Fibroblast of lung (primary cell): Measurements from ENCODE around the gene REEP5. TPM values are rescaled to one million over a fixed set of nuclear protein-coding genes. Genes with fewer than 3 reads are reported as not detected.
"Not testable (repeated sequence)": the region's sequence is repeated elsewhere in the genome, so short reads cannot be mapped to it uniquely, and the experiment has no call there.

Experiments
- DNase-seq, 2 donors: peaks; one replicate each; pipeline versions ENCODE4 v3.0.0 to v3.0.0-alpha.2; 2010; ENCODE audit warnings: low read depth in 2 of 2
- H2AFZ ChIP-seq: 2 replicates; pipeline ENCODE4 v1.5.1; 2012; ENCODE audit warnings: low read length, control low read depth, inconsistent platforms
- H3K27ac ChIP-seq: 2 replicates; pipeline ENCODE4 v1.5.1; 2011; ENCODE audit warnings: low read length, control low read depth; ENCODE audit not compliant: insufficient read depth
- H3K27me3 ChIP-seq: 2 replicates; pipeline ENCODE4 v1.5.1; 2011; ENCODE audit warnings: mild to moderate bottlenecking, low read length; ENCODE audit not compliant: control insufficient read depth, insufficient read depth
- H3K36me3 ChIP-seq: 2 replicates; pipeline ENCODE4 v1.5.1; 2011; ENCODE audit warnings: low read length; ENCODE audit not compliant: control insufficient read depth, insufficient read depth
- H3K4me1 ChIP-seq: 2 replicates; pipeline ENCODE4 v1.5.1; 2011; ENCODE audit warnings: low read length; ENCODE audit not compliant: control insufficient read depth, insufficient read depth; ENCODE audit errors: extremely low read depth
- H3K4me2 ChIP-seq: 2 replicates; pipeline ENCODE4 v1.5.1; 2011; ENCODE audit warnings: low read length, control low read depth; ENCODE audit not compliant: insufficient read depth; ENCODE audit errors: extremely low read depth
- H3K4me3 ChIP-seq, 4 experiments: fragments of 200-600 bp in 1 of 4; sonication (generic) in 1 of 4; replicated peaks in 1 of 4; 2 replicates each; pipeline ENCODE4 v1.5.1; 2011 to 2016; ENCODE audit warnings: low read length in 4 of 4, low read depth in 3 of 4, mild to moderate bottlenecking in 3 of 4, control low read depth in 2 of 4, inconsistent platforms in 1 of 4, mixed read lengths in 1 of 4; ENCODE audit not compliant: insufficient read depth in 1 of 4; ENCODE audit errors: control extremely low read depth in 1 of 4
- H3K79me2 ChIP-seq: 2 replicates; pipeline ENCODE4 v1.5.1; 2012; ENCODE audit warnings: mild to moderate bottlenecking, low read length, inconsistent platforms; ENCODE audit not compliant: control insufficient read depth, insufficient read depth
- H3K9ac ChIP-seq: 2 replicates; pipeline ENCODE4 v1.5.1; 2011; ENCODE audit warnings: mild to moderate bottlenecking, low read length, control low read depth; ENCODE audit not compliant: insufficient read depth
- H3K9me3 ChIP-seq: 2 replicates; pipeline ENCODE4 v1.5.1; 2012; ENCODE audit warnings: low read depth, low read length; ENCODE audit not compliant: control insufficient read depth, insufficient read depth
- H4K20me1 ChIP-seq: 2 replicates; pipeline ENCODE4 v1.5.1; 2011; ENCODE audit warnings: low read length; ENCODE audit not compliant: control insufficient read depth, insufficient read depth; ENCODE audit errors: extremely low read depth
- EZH2 ChIP-seq: IDR thresholded peaks from 2 replicates; pipeline ENCODE4 v1.5.1; 2012; ENCODE audit warnings: low read length, control low read depth, mild to moderate bottlenecking; ENCODE audit errors: missing control alignments
- polyA plus RNA-seq, 2 donors: library from polyadenylated mRNA; depleted of rRNA in 1 of 2; stranded (reverse) in 1 of 2; unstranded in 1 of 2; fragments of >200 nt; gene quantifications; 2 replicates each; pipeline ENCODE4 v1.2.1, GENCODE V29; 2011 to 2012; ENCODE audit warnings: missing spikeins in 1 of 2
- total RNA-seq: library from RNA; depleted of rRNA; stranded (reverse); fragments of >200 nt; gene quantifications from 2 replicates; pipeline ENCODE4 v1.2.1, GENCODE V29; 2014
- TF ChIP-seq, protein P1 (sequence below), 2 donors: IDR thresholded peaks in 1 of 2; conservative IDR thresholded peaks in 1 of 2; 1 replicate in 1 of 2; 2 replicates in 1 of 2; pipeline ENCODE4 v1.5.1; 2011 to 2012; ENCODE audit warnings: low read length in 2 of 2, control low read depth in 1 of 2, inconsistent platforms in 1 of 2, low read depth in 1 of 2, mild to moderate bottlenecking in 1 of 2

REEP5 gene
- total and polyA plus RNA-seq, 2 donors (not counting 1 experiment from before 2014, with no cell fraction given), result 56.8 to 111 TPM

DNA sequence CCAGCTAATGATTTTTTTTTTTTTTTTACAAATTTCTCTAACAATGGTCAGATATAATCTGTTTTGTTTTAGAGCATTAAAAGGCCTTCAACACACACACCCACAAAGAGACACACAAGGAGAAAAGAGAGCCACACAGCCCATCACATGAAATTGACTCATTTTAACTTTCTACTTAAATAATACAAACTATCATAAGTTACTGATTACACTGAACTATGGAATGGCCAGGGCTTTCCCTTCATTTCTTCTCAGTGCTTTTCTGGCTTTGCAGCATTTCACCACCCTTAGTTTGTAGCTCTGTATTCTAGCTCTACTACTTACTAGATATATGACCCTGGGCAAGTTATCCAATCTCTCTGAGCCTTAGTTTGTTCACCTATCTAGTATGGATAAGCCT lies 13.2 kb downstream of the REEP5 start:
- H3K4me2 ChIP-seq, result no peak overlapping the region
- no peak for TF ChIP-seq EZH2
- TF ChIP-seq, protein P1, sequence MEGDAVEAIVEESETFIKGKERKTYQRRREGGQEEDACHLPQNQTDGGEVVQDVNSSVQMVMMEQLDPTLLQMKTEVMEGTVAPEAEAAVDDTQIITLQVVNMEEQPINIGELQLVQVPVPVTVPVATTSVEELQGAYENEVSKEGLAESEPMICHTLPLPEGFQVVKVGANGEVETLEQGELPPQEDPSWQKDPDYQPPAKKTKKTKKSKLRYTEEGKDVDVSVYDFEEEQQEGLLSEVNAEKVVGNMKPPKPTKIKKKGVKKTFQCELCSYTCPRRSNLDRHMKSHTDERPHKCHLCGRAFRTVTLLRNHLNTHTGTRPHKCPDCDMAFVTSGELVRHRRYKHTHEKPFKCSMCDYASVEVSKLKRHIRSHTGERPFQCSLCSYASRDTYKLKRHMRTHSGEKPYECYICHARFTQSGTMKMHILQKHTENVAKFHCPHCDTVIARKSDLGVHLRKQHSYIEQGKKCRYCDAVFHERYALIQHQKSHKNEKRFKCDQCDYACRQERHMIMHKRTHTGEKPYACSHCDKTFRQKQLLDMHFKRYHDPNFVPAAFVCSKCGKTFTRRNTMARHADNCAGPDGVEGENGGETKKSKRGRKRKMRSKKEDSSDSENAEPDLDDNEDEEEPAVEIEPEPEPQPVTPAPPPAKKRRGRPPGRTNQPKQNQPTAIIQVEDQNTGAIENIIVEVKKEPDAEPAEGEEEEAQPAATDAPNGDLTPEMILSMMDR (conservative IDR thresholded peaks at IDR 0.05 in 1 of 2, IDR thresholded peaks at IDR 0.05 in 1 of 2; ENCODE audit: low read depth in 1 of 2, low read length in 2 of 2), result no peak
- no peaks in the 10 kb centered on the region for H3K27me3 ChIP-seq
- H3K9ac ChIP-seq, result no peak overlapping the region
- no peak for DNase-seq
- H3K79me2 ChIP-seq, result peaks cover 23% of the 10 kb centered on the region
- no peaks in the 10 kb centered on the region for H3K9me3 ChIP-seq
- no peak overlapping the region for H3K27ac ChIP-seq
- no peak overlapping the region for H3K4me3 ChIP-seq
- peaks cover 2% of the 10 kb centered on the region for H3K36me3 ChIP-seq
- H3K4me1 ChIP-seq, result peaks cover 2% of the 10 kb centered on the region
- H4K20me1 ChIP-seq, result no peaks in the 10 kb centered on the region
- no peak overlapping the region for H2AFZ ChIP-seq

DNA sequence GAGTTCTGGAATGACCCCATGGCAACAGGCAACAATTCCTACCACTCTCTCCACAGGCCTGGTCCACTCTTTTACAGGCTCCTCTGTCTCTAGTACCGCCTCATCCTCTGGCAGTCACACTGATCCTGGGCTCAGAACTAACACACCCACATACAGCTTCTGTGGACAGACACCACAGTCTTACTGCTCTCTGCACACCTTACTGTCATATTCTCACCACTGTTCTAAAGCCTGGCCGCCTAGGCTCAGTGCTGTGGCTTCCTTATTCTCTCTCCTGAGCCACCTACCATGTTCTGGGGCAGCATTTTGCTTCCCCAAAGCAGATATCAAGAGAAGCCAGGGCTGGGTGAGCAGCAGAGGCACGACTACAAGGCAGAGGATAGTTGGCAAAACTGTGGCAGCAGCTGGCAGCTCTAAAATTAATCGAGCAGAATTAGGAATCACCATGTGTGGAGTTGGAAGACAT lies 14.8 kb downstream of the REEP5 start:
- peaks cover 2% of the 10 kb centered on the region for H3K36me3 ChIP-seq
- no peak overlapping the region for H3K4me2 ChIP-seq
- DNase-seq, result no peak
- no peak overlapping the region for H3K9ac ChIP-seq
- no peak overlapping the region for H3K27ac ChIP-seq
- H3K4me3 ChIP-seq, result no peak overlapping the region
- no peaks in the 10 kb centered on the region for H3K27me3 ChIP-seq
- no peak overlapping the region for H2AFZ ChIP-seq
- no peaks in the 10 kb centered on the region for H3K4me1 ChIP-seq
- no peaks in the 10 kb centered on the region for H3K9me3 ChIP-seq
- H3K79me2 ChIP-seq, result peaks cover 14% of the 10 kb centered on the region
- no peaks in the 10 kb centered on the region for H4K20me1 ChIP-seq
- TF ChIP-seq, protein P1 (conservative IDR thresholded peaks at IDR 0.05 in 1 of 2, IDR thresholded peaks at IDR 0.05 in 1 of 2; ENCODE audit: low read depth in 1 of 2, low read length in 2 of 2), result no peak
- TF ChIP-seq EZH2, result no peak

DNA sequence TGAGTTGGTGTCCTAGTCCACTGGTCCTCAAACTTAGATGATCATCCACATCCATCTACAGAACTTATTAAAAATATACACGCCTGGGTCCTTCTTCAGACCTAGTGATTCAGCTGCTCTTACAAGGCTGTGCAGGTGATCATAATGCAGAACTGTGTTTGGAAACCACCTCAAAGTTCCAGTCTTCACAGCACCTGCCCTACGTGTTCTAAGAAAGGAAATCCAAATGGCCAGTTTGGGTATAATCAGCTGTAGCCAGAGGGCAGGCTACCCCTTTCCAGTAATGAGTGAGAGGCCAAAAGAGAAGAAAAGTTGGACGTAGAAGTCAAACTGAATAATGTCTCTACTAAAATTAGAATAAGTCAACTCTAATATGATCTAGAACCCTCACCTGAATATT lies 15.4 kb downstream of the REEP5 start:
- no peak for DNase-seq
- TF ChIP-seq, protein P1 (conservative IDR thresholded peaks at IDR 0.05 in 1 of 2, IDR thresholded peaks at IDR 0.05 in 1 of 2; ENCODE audit: low read depth in 1 of 2, low read length in 2 of 2), result no peak
- TF ChIP-seq EZH2, result no peak
- Histone ChIP-seq H3K27ac (no peak overlapping the region), H3K4me3 (no peak overlapping the region), H3K9ac (no peak overlapping the region), H3K79me2 (peaks cover 10% of the 10 kb centered on the region), H3K27me3 (no peaks in the 10 kb centered on the region), H2AFZ (no peak overlapping the region), H3K36me3 (peaks cover 2% of the 10 kb centered on the region), H3K4me1 (no peaks in the 10 kb centered on the region), H3K9me3 (no peaks in the 10 kb centered on the region), H4K20me1 (no peaks in the 10 kb centered on the region), H3K4me2 (no peak overlapping the region)

- not testable (repeated sequence) for H3K4me2 ChIP-seq, H3K4me3 ChIP-seq, H3K27me3 ChIP-seq, H4K20me1 ChIP-seq, H3K36me3 ChIP-seq, H3K27ac ChIP-seq, H3K4me1 ChIP-seq, DNase-seq, H3K9me3 ChIP-seq, H3K9ac ChIP-seq, H2AFZ ChIP-seq, H3K79me2 ChIP-seq
These were observed 17.0 kb downstream of the REEP5 start for GRCh38 chr5:112904996-112905395.
